GM12878 (cell line): ENCODE results near the gene HAAO. TPM values are rescaled to one million over a fixed set of nuclear protein-coding genes. Genes with fewer than 3 reads are reported as not detected.

Experiments used
- ATAC-seq: fragments of 200-7000 bp; cut with Tn5 transposase; 3 replicates; pipeline ENCODE4 v1.9.1; 2020; ENCODE audit warnings: mild to moderate bottlenecking, moderate library complexity
- BruUV-seq: library from RNA; stranded (reverse); fragments of 400-500 nt; replicated peaks from 2 replicates; lab custom pipeline; 2021; lab: Mats Ljungman, UMichigan
- CTCF ChIA-PET: fragments of 300-600 bp; sonication (Branson Sonifier 250); formaldehyde crosslinking; extraction: SDS; loops from one replicate; lab custom pipeline; 2021; ENCODE audit warnings: inconsistent platforms; lab: Yijun Ruan, JAX
- POLR2A ChIA-PET: fragments of 350-600 bp; formaldehyde crosslinking; extraction: SDS; loops from one replicate; lab custom pipeline; 2021; ENCODE audit warnings: inconsistent platforms; lab: Charles Lee
- RAD21 ChIA-PET: fragments of 300-600 bp; sonication (Branson Sonifier 250); formaldehyde crosslinking; loops from one replicate; lab custom pipeline; 2023; ENCODE audit warnings: antibody characterized with exemption; ENCODE audit not compliant: unreplicated experiment; lab: Charles Lee
- SMC1A ChIA-PET: fragments of 300-600 bp; sonication (Branson Sonifier 250); formaldehyde crosslinking; loops from one replicate; lab custom pipeline; 2023; ENCODE audit not compliant: unreplicated experiment, uncharacterized antibody; lab: Charles Lee
- DNase-seq: peaks from one replicate; pipeline ENCODE4 v3.0.0-alpha.2; 2011; ENCODE audit warnings: low read depth, low spot score
- FAIRE-seq: peaks from 3 replicates; lab custom pipeline; 2011; peaks lifted over from hg19 to GRCh38; lab: Jason Lieb, UNC
- H2AFZ ChIP-seq: 2 replicates; pipeline ENCODE4 v1.6.0; 2011; ENCODE audit warnings: low read depth, low read length, control low read depth; ENCODE audit not compliant: control insufficient read depth
- H3K27ac ChIP-seq: 2 replicates; pipeline ENCODE4 v1.5.1; 2011; ENCODE audit warnings: control low read depth; ENCODE audit not compliant: control insufficient read depth, insufficient read depth
- H3K27me3 ChIP-seq, 2 experiments: replicated peaks in 1 of 2; 2 replicates each; pipeline versions ENCODE4 v1.6.0 to v1.6.1; 2011; ENCODE audit warnings: low read length in 1 of 2; ENCODE audit not compliant: control insufficient read depth in 2 of 2, insufficient read depth in 2 of 2
- H3K36me3 ChIP-seq, 2 experiments: 2 replicates each; pipeline ENCODE4 v1.5.1; 2011; ENCODE audit warnings: low read length in 1 of 2; ENCODE audit not compliant: control insufficient read depth in 2 of 2, insufficient read depth in 2 of 2
- H3K4me1 ChIP-seq: 2 replicates; pipeline ENCODE4 v1.6.1; 2011; ENCODE audit warnings: mild to moderate bottlenecking, low read length, moderate library complexity, mixed read lengths; ENCODE audit not compliant: control insufficient read depth, insufficient read depth
- H3K4me2 ChIP-seq: 2 replicates; pipeline ENCODE4 v1.6.0; 2011; ENCODE audit warnings: control low read depth; ENCODE audit not compliant: control insufficient read depth, insufficient read depth
- H3K4me3 ChIP-seq: fragments of 200-600 bp; sonication (generic); 2 replicates; pipeline ENCODE4 v1.5.1; 2016
- H3K79me2 ChIP-seq: 2 replicates; pipeline ENCODE4 v1.6.0; 2011; ENCODE audit warnings: low read length; ENCODE audit not compliant: control insufficient read depth, insufficient read depth
- H3K9ac ChIP-seq: 2 replicates; pipeline ENCODE4 v1.8.0; 2011; ENCODE audit warnings: low read length, control low read depth, mixed read lengths; ENCODE audit not compliant: control insufficient read depth, insufficient read depth
- H3K9me3 ChIP-seq: replicated peaks from 3 replicates; pipeline ENCODE4 v1.5.1; 2011; ENCODE audit warnings: mild to moderate bottlenecking, low read length; ENCODE audit not compliant: control insufficient read depth, insufficient read depth
- H4K20me1 ChIP-seq: 2 replicates; pipeline ENCODE4 v1.6.0; 2011; ENCODE audit not compliant: control insufficient read depth, insufficient read depth
- EGR1 ChIP-seq, 2 experiments: IDR thresholded peaks; 1 replicate in 1 of 2; 2 replicates in 1 of 2; pipeline ENCODE4 v1.6.1; 2011 to 2012; ENCODE audit warnings: low read depth in 2 of 2, low read length in 2 of 2, borderline replicate concordance in 1 of 2, mild to moderate bottlenecking in 1 of 2, moderate library complexity in 1 of 2
- GABPA ChIP-seq: IDR thresholded peaks from 2 replicates; pipeline ENCODE4 v1.6.1; 2014; ENCODE audit warnings: antibody characterized with exemption, low read depth, mild to moderate bottlenecking, inconsistent platforms
- MEF2B ChIP-seq: fragments of 450-650 bp; IDR thresholded peaks from 2 replicates; pipeline ENCODE4 v1.6.1; 2018; ENCODE audit warnings: mild to moderate bottlenecking, moderate library complexity; ENCODE audit not compliant: partially characterized antibody, poor library complexity, severe bottlenecking
- NR2C2 ChIP-seq: IDR thresholded peaks from 2 replicates; pipeline ENCODE4 v1.6.1; 2011; ENCODE audit warnings: borderline replicate concordance, low read depth; ENCODE audit not compliant: control insufficient read depth, insufficient read length
- REST ChIP-seq: IDR thresholded peaks from 2 replicates; pipeline ENCODE4 v1.6.1; 2012; ENCODE audit warnings: mild to moderate bottlenecking, low read depth, low read length
- SMAD5 ChIP-seq: IDR thresholded peaks from 2 replicates; pipeline ENCODE4 v1.6.1; 2016; ENCODE audit warnings: antibody characterized with exemption, low read depth
- SPI1 ChIP-seq: IDR thresholded peaks from 2 replicates; pipeline ENCODE4 v1.6.1; 2011; ENCODE audit warnings: low read depth, mild to moderate bottlenecking, low read length, moderate library complexity, borderline replicate concordance; ENCODE audit not compliant: insufficient read depth
- SRF ChIP-seq, 2 experiments: IDR thresholded peaks; 2 replicates each; pipeline ENCODE4 v1.6.1; 2011; ENCODE audit warnings: low read depth in 2 of 2, low read length in 2 of 2, mild to moderate bottlenecking in 1 of 2, moderate library complexity in 1 of 2
- STAT3 ChIP-seq: IDR thresholded peaks from 2 replicates; pipeline ENCODE4 v1.6.1; 2011; ENCODE audit warnings: low read depth, low read length, improper control_type of control experiment
- TCF3 ChIP-seq: IDR thresholded peaks from 2 replicates; pipeline ENCODE4 v1.6.1; 2012; ENCODE audit warnings: low read depth, mild to moderate bottlenecking, low read length, borderline replicate concordance; ENCODE audit not compliant: insufficient read depth
- USF1 ChIP-seq: IDR thresholded peaks from 2 replicates; pipeline ENCODE4 v1.6.1; 2011; ENCODE audit warnings: borderline replicate concordance, low read depth, mild to moderate bottlenecking, moderate library complexity, mixed read lengths, low read length; ENCODE audit not compliant: insufficient read depth; ENCODE audit errors: extremely low read length
- ZNF592 ChIP-seq: fragments of 450-650 bp; IDR thresholded peaks from 2 replicates; pipeline ENCODE4 v1.6.1; 2017; ENCODE audit warnings: mild to moderate bottlenecking, moderate library complexity
- ZSCAN29 ChIP-seq: fragments of 450-650 bp; IDR thresholded peaks from 2 replicates; pipeline ENCODE4 v1.6.1; 2017; ENCODE audit warnings: mild to moderate bottlenecking, moderate library complexity
- WGBS: methylation state at CpG from one replicate; pipeline ENCODE4 v1.1.6; 2016; ENCODE audit warnings: low lambda C conversion rate; ENCODE audit not compliant: insufficient replicate concordance, insufficient coverage; ENCODE audit errors: missing lambda C conversion rate; 5-methylcytosine and 5-hydroxymethylcytosine counted together
- in situ Hi-C: fragments of 300-500 bp; cut with MboI; formaldehyde crosslinking; loops from 9 replicates; pipeline ENCODE4 v1.14.3; 2018; ENCODE audit warnings: mixed read lengths
- intact Hi-C: fragments of 100-400 bp; cut with micrococcal nuclease; formaldehyde crosslinking; loops from one replicate; pipeline ENCODE4 v1.14.2; 2022; ENCODE audit not compliant: unreplicated experiment
- polyA plus RNA-seq, 11 experiments: library from polyadenylated mRNA; depleted of rRNA in 4 of 11; unstranded in 6 of 11; stranded (reverse) in 5 of 11; fragments of >200 nt; fragmentation: Nextera tagmentation in 4 of 11; fragmentation: Illumina TruSeq in 1 of 11; extraction: Ambion mirVana in 4 of 11; extraction: Trizol in 1 of 11; gene quantifications; 1 replicate in 1 of 11; 2 replicates in 10 of 11; pipeline versions ENCODE4 v1.2.1 to v1.2.3, GENCODE V29; 2011 to 2016; ENCODE audit warnings: inconsistent platforms in 2 of 11, missing spikeins in 2 of 11, low read depth in 1 of 11
- total RNA-seq, 4 experiments: library from RNA; depleted of rRNA in 3 of 4; stranded (reverse); fragments of >200 nt in 3 of 4; fragmentation: Illumina TruSeq in 1 of 4; extraction: Trizol in 1 of 4; gene quantifications; 2 replicates each; pipeline versions ENCODE4 v1.2.1 to v1.2.3, GENCODE V29; 2013 to 2021

Gene HAAO
- total and polyA plus RNA-seq, 10 of the 15 experiments (the other 5 are each of a cell fraction or from before 2014, with no cell fraction given), result 4.3 to 58.7 (median 26.8) TPM

- TF ChIP-seq REST, result no peak
These were observed 9.0 kb upstream of the HAAO start (continued) for GRCh38 chr2:42801381-42801780.

- no peak overlapping the region for H3K4me3 ChIP-seq
- no peak for ATAC-seq
- no peaks in the 10 kb centered on the region for H3K27me3 ChIP-seq
- no peak overlapping the region for H2AFZ ChIP-seq
- FAIRE-seq, result no peak
- no peaks in the 10 kb centered on the region for H3K36me3 ChIP-seq
- 80% methylated on average over 2 of the region's 2 CpGs for WGBS
- no peak overlapping the region for H3K27ac ChIP-seq
- BruUV-seq, result no TSS peak
- in situ Hi-C loops (no loop called here), intact Hi-C loops (no loop called here)
- H3K4me2 ChIP-seq, result no peak overlapping the region
- H3K9me3 ChIP-seq, result no peaks in the 10 kb centered on the region
- ChIA-PET POLR2A (interaction anchor here (1.9 kb wide), 1 partner anchor 9 kb away, joined by 14 read pairs; no protein-coding TSS in a partner anchor), SMC1A (interaction anchor here (1.0 to 1.2 kb wide), 3 partner anchors 10 to 137 kb away, joined by 3 to 5 read pairs (median 3); no protein-coding TSS in a partner anchor), CTCF (interaction anchor here (0.8 to 2.4 kb wide), 5 partner anchors 10 to 137 kb away, joined by 3 to 14 read pairs (median 3); no protein-coding TSS in a partner anchor), RAD21 (interaction anchor here (1.3 kb wide), 1 partner anchor 9 kb away, joined by 13 read pairs; no protein-coding TSS in a partner anchor)
- H3K79me2 ChIP-seq, result no peaks in the 10 kb centered on the region
- no peaks in the 10 kb centered on the region for H4K20me1 ChIP-seq
- no peak overlapping the region for H3K9ac ChIP-seq
- H3K4me1 ChIP-seq, result peaks cover 9% of the 10 kb centered on the region
- no peak for DNase-seq
- no peak for TF ChIP-seq USF1
- no peak for TF ChIP-seq NR2C2
- no peak for TF ChIP-seq MEF2B
- no peak for TF ChIP-seq SMAD5
- TF ChIP-seq TCF3, result no peak
- no peak for TF ChIP-seq SPI1
- no peak for TF ChIP-seq GABPA
- no peak for TF ChIP-seq EGR1 (IDR thresholded peaks at IDR 0.05; ENCODE audit: borderline replicate concordance in 1 of 2, low read depth in 2 of 2, low read length in 2 of 2)
- TF ChIP-seq STAT3, result no peak
- TF ChIP-seq ZNF592, result no peak
- no peak for TF ChIP-seq SRF (IDR thresholded peaks at IDR 0.05; ENCODE audit: low read depth in 2 of 2, low read length in 2 of 2)
- TF ChIP-seq ZSCAN29, result no peak
These were observed 8.6 kb upstream of the HAAO start for GRCh38 chr2:42800981-42801380.
